DOHH2 (cell line): ENCODE results near the gene AOC1.

Experiments
- H3F3A ChIP-seq: fragments of 200-600 bp; sonication (generic), shearing (Covaris generic); 2 replicates; pipeline ENCODE4 v1.6.0; 2016; ENCODE audit warnings: antibody characterized with exemption, mild to moderate bottlenecking; ENCODE audit not compliant: control insufficient read depth, insufficient read depth
- H3K27ac ChIP-seq: fragments of 200-600 bp; sonication (generic); 2 replicates; pipeline ENCODE4 v1.5.1; 2014; ENCODE audit warnings: low read depth, mild to moderate bottlenecking, low read length, moderate library complexity
- H3K27me3 ChIP-seq: fragments of 200-600 bp; sonication (generic); 2 replicates; pipeline ENCODE4 v1.6.1; 2014; ENCODE audit warnings: mild to moderate bottlenecking, low read length, mixed read lengths; ENCODE audit not compliant: control insufficient read depth
- H3K36me3 ChIP-seq: fragments of 200-600 bp; sonication (generic); 2 replicates; pipeline ENCODE4 v1.6.1; 2014; ENCODE audit warnings: mild to moderate bottlenecking, low read length, moderate library complexity, mixed read lengths; ENCODE audit not compliant: control insufficient read depth
- H3K4me1 ChIP-seq: fragments of 200-600 bp; sonication (generic); 2 replicates; pipeline ENCODE4 v1.6.1; 2014; ENCODE audit warnings: mild to moderate bottlenecking, low read length, mixed read lengths; ENCODE audit not compliant: control insufficient read depth
- H3K4me2 ChIP-seq: fragments of 200-600 bp; sonication (generic); 2 replicates; pipeline ENCODE4 v1.6.0; 2014; ENCODE audit warnings: mild to moderate bottlenecking, low read length, moderate library complexity
- H3K4me3 ChIP-seq: fragments of 200-600 bp; sonication (generic); 2 replicates; pipeline ENCODE4 v1.5.1; 2014; ENCODE audit warnings: mild to moderate bottlenecking, low read length, mixed read lengths
- H3K79me2 ChIP-seq: fragments of 200-600 bp; sonication (generic); 2 replicates; pipeline ENCODE4 v1.6.1; 2014; ENCODE audit warnings: mild to moderate bottlenecking, low read length, mixed read lengths; ENCODE audit not compliant: control insufficient read depth
- H3K9me2 ChIP-seq: fragments of 200-600 bp; sonication (generic); replicated peaks from 2 replicates; pipeline ENCODE4 v1.6.1; 2014; ENCODE audit warnings: mild to moderate bottlenecking, low read length, mixed read lengths; ENCODE audit not compliant: control insufficient read depth
- H3K9me3 ChIP-seq: fragments of 200-600 bp; sonication (generic); 2 replicates; pipeline ENCODE4 v1.6.1; 2014; ENCODE audit warnings: antibody characterized with exemption, low read length, mixed read lengths; ENCODE audit not compliant: control insufficient read depth, insufficient read depth
- H4K20me1 ChIP-seq: fragments of 200-600 bp; sonication (generic); 2 replicates; pipeline ENCODE4 v1.6.0; 2014; ENCODE audit warnings: low read depth, mild to moderate bottlenecking, antibody characterized with exemption, low read length, moderate library complexity; ENCODE audit not compliant: control insufficient read depth, insufficient read depth
- EZH2phosphoT487 ChIP-seq: fragments of 200-600 bp; sonication (generic); IDR thresholded peaks from 2 replicates; pipeline ENCODE4 v1.6.1; 2017; ENCODE audit warnings: borderline replicate concordance, mild to moderate bottlenecking, antibody characterized with exemption, low read length, moderate library complexity, mixed read lengths
- TF ChIP-seq, protein P1 (sequence below): fragments of 200-600 bp; sonication (generic); IDR thresholded peaks from one replicate; pipeline ENCODE4 v1.5.1; 2014; ENCODE audit warnings: antibody characterized with exemption, mild to moderate bottlenecking, low read depth, low read length; ENCODE audit not compliant: poor library complexity, severe bottlenecking

AOC1 gene

DNA sequence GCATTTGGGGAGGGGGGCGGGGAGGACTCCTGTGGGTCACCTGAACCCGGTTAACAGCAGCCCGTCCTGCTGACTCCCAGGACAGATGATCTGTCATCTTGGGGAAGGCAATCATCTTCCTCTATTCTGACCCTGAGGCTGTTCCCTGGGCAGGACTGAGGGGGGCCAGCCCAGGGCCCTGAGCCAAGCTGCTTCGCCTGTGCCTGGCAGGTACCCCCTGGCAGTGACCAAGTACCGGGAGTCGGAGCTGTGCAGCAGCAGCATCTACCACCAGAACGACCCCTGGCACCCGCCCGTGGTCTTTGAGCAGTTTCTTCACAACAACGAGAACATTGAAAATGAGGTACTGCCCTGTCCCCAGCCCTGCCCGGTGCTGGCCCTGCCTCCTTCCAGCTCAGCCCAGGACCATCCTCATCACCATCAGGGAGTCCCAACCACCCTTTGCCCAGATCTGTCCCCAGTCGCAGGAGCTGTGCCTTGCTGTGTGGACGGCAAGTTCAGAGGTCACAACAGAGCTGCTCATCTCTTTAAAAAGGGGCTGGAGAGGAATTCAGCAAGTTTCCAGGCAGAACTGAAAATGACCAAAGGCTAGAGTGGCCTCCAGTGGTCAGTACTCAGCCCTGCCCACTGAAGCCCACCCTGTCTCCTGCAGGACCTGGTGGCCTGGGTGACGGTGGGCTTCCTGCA lies 8.1 kb downstream of the AOC1 start:
- Histone ChIP-seq H3K27me3 (peaks cover 22% of the 10 kb centered on the region), H3K4me1 (no peaks in the 10 kb centered on the region), H3K36me3 (no peaks in the 10 kb centered on the region), H3K9me2 (no peaks in the 10 kb centered on the region), H3F3A (no peaks in the 10 kb centered on the region), H3K79me2 (no peaks in the 10 kb centered on the region), H3K9me3 (no peaks in the 10 kb centered on the region), H3K4me3 (no peak overlapping the region), H3K4me2 (no peak overlapping the region), H3K27ac (no peak overlapping the region), H4K20me1 (no peaks in the 10 kb centered on the region)
- TF ChIP-seq, protein P1, sequence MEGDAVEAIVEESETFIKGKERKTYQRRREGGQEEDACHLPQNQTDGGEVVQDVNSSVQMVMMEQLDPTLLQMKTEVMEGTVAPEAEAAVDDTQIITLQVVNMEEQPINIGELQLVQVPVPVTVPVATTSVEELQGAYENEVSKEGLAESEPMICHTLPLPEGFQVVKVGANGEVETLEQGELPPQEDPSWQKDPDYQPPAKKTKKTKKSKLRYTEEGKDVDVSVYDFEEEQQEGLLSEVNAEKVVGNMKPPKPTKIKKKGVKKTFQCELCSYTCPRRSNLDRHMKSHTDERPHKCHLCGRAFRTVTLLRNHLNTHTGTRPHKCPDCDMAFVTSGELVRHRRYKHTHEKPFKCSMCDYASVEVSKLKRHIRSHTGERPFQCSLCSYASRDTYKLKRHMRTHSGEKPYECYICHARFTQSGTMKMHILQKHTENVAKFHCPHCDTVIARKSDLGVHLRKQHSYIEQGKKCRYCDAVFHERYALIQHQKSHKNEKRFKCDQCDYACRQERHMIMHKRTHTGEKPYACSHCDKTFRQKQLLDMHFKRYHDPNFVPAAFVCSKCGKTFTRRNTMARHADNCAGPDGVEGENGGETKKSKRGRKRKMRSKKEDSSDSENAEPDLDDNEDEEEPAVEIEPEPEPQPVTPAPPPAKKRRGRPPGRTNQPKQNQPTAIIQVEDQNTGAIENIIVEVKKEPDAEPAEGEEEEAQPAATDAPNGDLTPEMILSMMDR: no peak
- TF ChIP-seq EZH2phosphoT487: no peak

DNA sequence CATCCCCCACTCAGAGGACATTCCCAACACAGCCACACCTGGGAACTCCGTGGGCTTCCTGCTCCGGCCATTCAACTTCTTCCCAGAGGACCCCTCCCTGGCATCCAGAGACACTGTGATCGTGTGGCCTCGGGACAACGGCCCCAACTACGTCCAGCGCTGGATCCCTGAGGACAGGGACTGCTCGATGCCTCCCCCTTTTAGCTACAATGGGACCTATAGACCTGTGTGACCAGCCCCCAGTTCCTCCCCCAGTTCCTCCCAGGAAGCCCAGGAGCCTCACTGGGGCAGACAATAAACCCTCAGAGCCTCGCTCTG lies 8.6 kb downstream of the AOC1 start:
- H3F3A ChIP-seq: no peaks in the 10 kb centered on the region
- TF ChIP-seq, protein P1: no peak
- TF ChIP-seq EZH2phosphoT487: no peak
- H3K4me1 ChIP-seq: no peaks in the 10 kb centered on the region
- no peaks in the 10 kb centered on the region for H3K9me3 ChIP-seq
- H4K20me1 ChIP-seq: no peaks in the 10 kb centered on the region
- H3K4me3 ChIP-seq: no peak overlapping the region
- H3K36me3 ChIP-seq: no peaks in the 10 kb centered on the region
- no peak overlapping the region for H3K27ac ChIP-seq
- H3K27me3 ChIP-seq: peaks cover 24% of the 10 kb centered on the region
- H3K79me2 ChIP-seq: no peaks in the 10 kb centered on the region
- H3K4me2 ChIP-seq: no peak overlapping the region
- H3K9me2 ChIP-seq: no peaks in the 10 kb centered on the region

DNA sequence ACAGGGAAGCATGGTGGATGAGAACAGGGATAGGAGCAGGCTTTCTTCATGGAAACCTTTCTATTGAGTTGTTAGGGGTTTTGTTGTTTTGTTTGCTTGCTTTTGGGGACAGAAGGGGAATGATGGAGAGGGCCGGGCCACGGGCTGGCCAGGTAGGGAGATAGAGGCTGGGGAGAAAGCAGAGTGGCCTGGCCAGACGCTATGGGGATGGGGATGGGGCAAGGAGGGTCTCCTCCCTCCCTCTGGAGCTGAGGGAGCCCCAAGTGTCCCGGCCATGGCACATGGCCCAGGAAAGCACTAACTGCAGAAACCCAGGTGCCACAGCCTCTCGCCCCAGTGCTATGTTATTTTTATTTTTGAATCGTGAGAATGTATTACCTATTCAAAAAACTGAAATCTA lies 10.0 kb downstream of the AOC1 start:
- Histone ChIP-seq H3K9me3 (no peaks in the 10 kb centered on the region), H3K36me3 (no peaks in the 10 kb centered on the region), H3K4me1 (no peaks in the 10 kb centered on the region), H3K4me3 (no peak overlapping the region), H3K9me2 (no peaks in the 10 kb centered on the region), H3K27me3 (peaks cover 32% of the 10 kb centered on the region), H3K4me2 (no peak overlapping the region), H4K20me1 (no peaks in the 10 kb centered on the region), H3K27ac (no peak overlapping the region), H3K79me2 (no peaks in the 10 kb centered on the region), H3F3A (no peaks in the 10 kb centered on the region)
- TF ChIP-seq EZH2phosphoT487: no peak
- TF ChIP-seq, protein P1: no peak

DNA sequence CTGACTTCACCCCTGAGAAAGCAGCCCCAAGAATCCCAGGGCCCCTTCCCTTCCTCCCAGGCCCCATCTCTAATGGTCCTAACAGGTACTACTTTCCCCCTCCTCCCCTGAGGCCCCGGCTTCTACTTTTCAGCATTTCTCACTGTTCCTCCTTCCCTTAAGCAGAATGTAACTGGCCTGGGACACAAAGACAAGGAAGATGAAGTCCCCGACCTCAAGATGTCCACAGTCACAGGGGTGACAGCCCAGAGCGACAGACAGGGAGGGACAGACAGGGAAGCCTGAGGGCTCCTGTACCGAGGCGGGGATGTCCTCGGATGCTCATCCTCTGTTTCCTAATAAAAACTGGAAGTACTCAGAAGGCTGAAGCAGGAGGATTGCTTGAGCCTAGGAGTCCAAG lies 11.6 kb downstream of the AOC1 start:
- no peaks in the 10 kb centered on the region for H3F3A ChIP-seq
- H3K4me2 ChIP-seq: no peak overlapping the region
- no peak overlapping the region for H3K4me3 ChIP-seq
- peaks cover 46% of the 10 kb centered on the region for H3K27me3 ChIP-seq
- H3K9me2 ChIP-seq: no peaks in the 10 kb centered on the region
- no peaks in the 10 kb centered on the region for H4K20me1 ChIP-seq
- no peak overlapping the region for H3K27ac ChIP-seq
- no peaks in the 10 kb centered on the region for H3K4me1 ChIP-seq
- no peaks in the 10 kb centered on the region for H3K9me3 ChIP-seq
- H3K36me3 ChIP-seq: no peaks in the 10 kb centered on the region
- no peak for TF ChIP-seq EZH2phosphoT487
- TF ChIP-seq, protein P1: no peak
- no peaks in the 10 kb centered on the region for H3K79me2 ChIP-seq
